ENCODE measurements around the gene ATM.
"Not testable (repeated sequence)": the region's sequence is repeated elsewhere in the genome, so short reads cannot be mapped to it uniquely, and the experiment has no call there.

The ATM gene

GRCh38 chr11:108286956-108287355 lies 64.1 kb downstream of the ATM start:
- no peak for DNase-seq

- DNase-seq, result not testable (repeated sequence)
Measured at GRCh38 chr11:108289066-108289465, 66.2 kb downstream of the ATM start.

GRCh38 chr11:108289699-108290098 lies 66.8 kb downstream of the ATM start:
- DNase-seq, result no peak

GRCh38 chr11:108293229-108293628 lies 70.4 kb downstream of the ATM start:
- no peak for DNase-seq

GRCh38 chr11:108302121-108302785 lies 79.4 kb downstream of the ATM start:
- DNase-seq, result no peak

- no peak for DNase-seq
Measured at GRCh38 chr11:108307751-108308150, 84.9 kb downstream of the ATM start.

- DNase-seq, result no peak
Measured at GRCh38 chr11:108313444-108313843, 90.6 kb downstream of the ATM start.

GRCh38 chr11:108316061-108316460 lies 93.2 kb downstream of the ATM start:
- DNase-seq, result no peak

GRCh38 chr11:108319541-108320145 lies 96.8 kb downstream of the ATM start:
- no peak for DNase-seq

- no peak for DNase-seq
Measured at GRCh38 chr11:108322666-108323065, 99.8 kb downstream of the ATM start.

GRCh38 chr11:108324587-108324986 lies 101.7 kb downstream of the ATM start:
- DNase-seq, result no peak

GRCh38 chr11:108333403-108333899 lies 110.6 kb downstream of the ATM start:
- DNase-seq, result no peak

GRCh38 chr11:108338750-108339149 lies 115.9 kb downstream of the ATM start:
- no peak for DNase-seq

- no peak for DNase-seq
Measured at GRCh38 chr11:108340973-108341372, 118.1 kb downstream of the ATM start.

- no peak for DNase-seq
Measured at GRCh38 chr11:108341654-108342053, 118.8 kb downstream of the ATM start.

- DNase-seq, result no peak
Measured at GRCh38 chr11:108343714-108344113, 120.8 kb downstream of the ATM start.

- DNase-seq, result no peak
Measured at GRCh38 chr11:108345767-108346166, 122.9 kb downstream of the ATM start.

GRCh38 chr11:108346451-108346850 lies 123.6 kb downstream of the ATM start:
- no peak for DNase-seq

- no peak for DNase-seq
Measured at GRCh38 chr11:108351468-108351867, 128.6 kb downstream of the ATM start.

GRCh38 chr11:108364159-108364558 lies 141.3 kb downstream of the ATM start:
- DNase-seq, result no peak

GRCh38 chr11:108368134-108368533 lies 145.3 kb downstream of the ATM start:
- DNase-seq, result no peak

- DNase-seq, result no peak
Measured at GRCh38 chr11:108369064-108369463, 146.2 kb downstream of the ATM start.

GRCh38 chr11:108370315-108370714 lies 147.4 kb downstream of the ATM start:
- no peak for DNase-seq

GRCh38 chr11:108370990-108371389 lies 148.1 kb downstream of the ATM start:
- DNase-seq, result no peak

- DNase-seq, result not testable (repeated sequence)
Measured at GRCh38 chr11:108373505-108373904, 150.6 kb downstream of the ATM start.

Measured in activated CD4-positive, alpha-beta T cell treated with anti-CD3 and anti-CD28 coated beads, Interleukin-2, amount 50 U/mL, for 1 hour (primary cell).